Astrocyte of the hippocampus (primary cell): Measurements from ENCODE around the gene GPX2.
"Not testable (repeated sequence)": the region's sequence is repeated elsewhere in the genome, so short reads cannot be mapped to it uniquely, and the experiment has no call there.

Experiments
- DNase-seq: peaks from one replicate; pipeline ENCODE4 v3.0.0; 2011; ENCODE audit warnings: low read depth, low spot score

The GPX2 gene

DNA sequence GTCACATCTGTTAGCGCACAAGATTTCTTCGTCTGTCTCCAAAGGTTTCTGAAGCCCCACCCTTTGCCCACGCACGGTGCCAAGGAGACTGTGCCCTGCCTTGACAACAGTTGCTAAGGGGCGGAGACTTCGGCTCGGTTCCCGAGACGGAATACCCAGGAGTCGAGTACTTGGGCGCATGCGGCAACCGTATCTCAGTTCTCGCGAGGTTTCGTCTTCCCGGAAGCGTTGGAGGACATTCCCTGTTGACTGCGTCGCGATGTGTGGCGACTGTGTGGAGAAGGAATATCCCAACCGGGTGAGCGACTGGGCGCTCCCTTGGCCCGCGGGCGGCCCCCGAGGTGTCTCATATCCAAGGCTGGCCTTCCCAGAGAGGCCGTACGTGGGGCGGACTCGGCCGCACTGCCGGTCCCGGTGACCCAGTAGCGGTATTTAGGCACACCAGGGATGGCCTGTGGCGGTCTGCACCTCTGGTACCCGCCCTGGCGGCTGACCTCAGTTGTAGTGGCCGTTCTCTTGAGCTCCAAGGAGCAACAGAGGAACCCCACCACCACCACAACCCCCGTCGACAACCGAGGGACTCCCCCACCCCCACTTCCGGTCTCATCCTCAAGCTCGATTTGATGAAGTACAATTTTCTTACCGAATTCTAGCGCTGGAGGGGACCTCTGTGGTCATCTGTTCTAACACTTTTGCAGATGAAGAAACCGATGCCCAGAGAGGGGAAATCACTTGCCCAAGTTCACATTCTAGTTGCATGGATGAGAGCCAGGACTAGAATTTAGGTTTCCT is 28.1 kb downstream of the GPX2 start, which contains the start of gene CHURC1:
Gene CHURC1 (plus strand): TSS at position 219 of the 792 bp plus-strand sequence. CDS start 41 bp downstream, at position 260.
- DNase-seq = peak; percentile 99

DNA sequence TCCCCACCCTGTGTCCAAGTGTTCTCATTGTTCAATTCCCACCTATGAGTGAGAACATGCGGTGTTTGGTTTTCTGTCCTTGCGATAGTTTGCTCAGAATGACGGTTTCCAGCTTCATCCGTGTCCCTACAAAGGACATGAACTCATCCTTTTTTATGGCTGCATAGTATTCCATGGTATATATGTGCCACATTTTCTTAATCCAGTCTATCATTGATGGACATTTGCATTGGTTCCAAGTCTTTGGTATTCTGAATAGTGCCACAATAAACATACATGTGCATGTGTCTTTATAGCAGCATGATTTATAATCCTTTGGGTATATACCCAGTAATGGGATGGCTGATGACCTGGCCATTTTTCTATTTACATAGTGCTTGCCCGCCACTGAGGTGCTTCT is 29.1 kb downstream of the GPX2 start:
- DNase-seq = not testable (repeated sequence)

DNA sequence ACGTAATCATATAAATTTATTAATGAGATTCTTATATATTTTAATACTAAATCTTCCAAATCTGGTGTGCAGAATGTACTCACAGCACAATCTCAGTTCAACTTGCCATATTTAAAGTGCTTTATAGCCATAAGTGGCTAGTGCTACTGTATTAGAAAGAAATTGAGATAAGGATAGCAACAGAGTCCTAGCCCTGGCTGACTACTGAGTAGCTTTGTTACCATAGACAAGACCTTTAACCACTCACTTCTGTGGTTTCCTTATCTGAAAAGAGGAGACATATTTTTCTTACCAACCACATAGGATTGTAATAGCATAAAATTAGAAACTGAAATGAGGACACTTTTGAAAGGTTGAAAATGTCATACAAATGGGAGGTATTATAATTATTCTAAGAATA is 30.3 kb downstream of the GPX2 start:
- no peak for DNase-seq

DNA sequence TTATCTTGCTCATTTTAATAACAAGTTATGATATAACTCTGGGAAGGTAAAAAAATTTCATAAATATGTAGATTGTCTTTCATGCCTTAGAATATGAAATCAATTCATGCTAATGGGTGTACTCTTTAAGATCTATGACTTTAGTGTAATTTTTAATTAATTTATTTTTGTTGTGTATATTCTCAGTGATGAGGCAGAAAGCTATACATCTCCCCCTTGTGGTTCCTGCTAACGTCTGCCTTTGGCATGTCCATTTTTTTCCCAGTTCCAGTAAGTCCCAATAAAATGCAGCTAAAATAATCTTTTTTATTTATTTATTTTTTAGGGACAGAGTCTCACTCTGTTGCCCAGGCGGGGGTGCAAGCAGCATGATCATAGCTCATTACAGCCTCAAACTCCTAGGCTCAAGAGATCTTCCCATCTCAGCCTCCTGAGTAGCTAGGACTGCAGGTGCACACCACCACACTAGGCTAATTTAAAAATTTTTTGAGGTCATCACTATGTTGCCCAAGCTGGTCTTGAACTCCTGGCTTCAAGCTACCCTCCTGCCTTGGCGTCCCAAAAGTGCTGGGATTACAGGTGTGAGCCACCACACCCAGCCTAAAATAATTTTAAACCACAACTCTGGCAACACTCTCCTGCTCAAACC is 31.6 kb downstream of the GPX2 start:
- peak; percentile 49 for DNase-seq

DNA sequence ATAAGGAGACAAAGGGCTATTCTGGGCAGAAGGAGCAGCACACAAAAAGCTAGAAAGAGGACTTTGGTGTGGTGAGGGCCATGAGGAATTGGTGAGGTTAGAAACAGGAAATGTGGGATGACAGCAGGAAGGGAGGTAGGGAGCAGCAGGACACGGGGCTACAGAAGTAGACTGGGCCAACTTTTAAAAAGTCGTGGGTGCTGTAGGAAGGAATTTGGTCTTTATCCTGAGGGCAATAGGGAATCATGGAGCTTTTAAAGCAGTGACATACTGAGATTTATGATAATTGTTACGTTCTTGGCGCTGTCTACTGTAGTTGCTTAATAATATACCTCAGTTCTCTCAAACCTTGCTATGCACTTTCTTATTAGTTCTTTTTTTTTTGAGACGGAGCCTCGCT is 36.5 kb downstream of the GPX2 start:
- no peak for DNase-seq

DNA sequence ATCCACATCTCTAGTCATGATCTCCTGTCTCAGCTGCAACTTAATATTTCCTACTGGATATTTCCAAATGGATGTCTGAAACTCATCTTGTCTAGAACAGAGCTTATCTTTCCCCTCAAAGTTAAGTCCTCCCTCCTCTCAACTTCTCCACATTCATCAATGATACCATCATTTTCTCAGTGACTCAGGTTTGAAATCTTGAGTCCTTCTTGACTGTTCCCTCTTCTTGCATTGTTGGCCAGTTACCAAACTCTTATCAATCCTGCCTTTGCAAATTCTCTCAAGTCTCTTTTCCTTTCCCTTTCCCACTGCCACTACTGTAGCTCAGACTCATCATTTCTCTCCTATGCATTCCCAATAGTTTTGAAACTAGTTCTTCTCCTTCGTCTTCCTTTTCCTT is 42.6 kb downstream of the GPX2 start:
- DNase-seq = no peak

DNA sequence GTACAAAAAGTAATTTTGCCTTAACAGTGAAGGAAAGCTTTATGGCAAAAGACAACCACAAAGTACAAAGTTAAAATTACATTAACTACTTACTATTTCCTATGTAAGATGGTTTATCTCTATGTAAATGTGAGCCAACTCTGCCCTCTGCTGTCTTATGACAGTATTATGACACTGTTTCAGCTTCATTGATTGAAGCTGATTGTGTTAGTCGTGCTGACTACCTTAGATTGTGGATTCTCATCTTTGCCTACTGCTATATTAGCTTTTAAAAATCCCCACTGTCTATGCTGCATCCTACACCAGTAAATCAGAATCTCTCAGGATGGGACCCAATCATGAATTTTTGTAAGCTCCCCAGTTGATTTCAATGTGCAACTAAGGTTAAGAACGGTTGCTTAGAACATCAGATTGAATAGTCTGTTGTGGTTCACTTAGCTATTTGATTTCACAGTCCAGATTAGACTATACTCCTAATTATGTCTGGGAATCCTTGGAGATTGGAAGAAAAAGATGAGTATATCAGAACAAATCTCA is 50.6 kb downstream of the GPX2 start:
- DNase-seq = peak; percentile 71

DNA sequence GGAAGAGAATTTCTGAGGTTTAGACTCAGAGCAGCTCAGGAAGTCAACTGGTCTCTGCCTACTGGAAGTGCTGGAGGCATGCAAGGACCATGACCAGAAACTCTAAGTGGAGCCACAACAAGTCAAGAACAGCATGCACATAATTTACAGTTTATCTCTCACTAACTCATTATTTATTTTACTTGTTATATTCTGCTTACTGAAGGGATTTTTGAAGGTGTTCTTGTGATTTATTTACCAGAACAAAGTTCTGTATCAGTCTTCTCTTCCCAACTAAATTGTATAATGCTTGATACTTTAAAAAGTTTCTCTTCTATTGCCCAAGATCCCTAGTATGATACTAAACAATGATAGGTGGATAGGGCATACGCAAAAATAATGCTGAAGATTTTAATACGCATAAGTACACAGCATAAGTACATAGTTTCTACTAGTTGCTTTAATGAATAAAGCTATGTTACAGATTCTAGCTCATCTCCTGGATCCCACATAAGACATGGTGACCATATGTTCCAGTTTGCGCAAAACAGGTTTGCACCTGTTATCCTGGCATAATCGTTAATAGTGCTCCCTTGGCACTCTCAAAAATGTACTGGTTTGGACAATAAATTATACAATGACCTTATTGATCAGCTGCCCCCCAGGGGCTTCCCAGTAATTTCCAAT is 51.2 kb downstream of the GPX2 start:
- DNase-seq = no peak

DNA sequence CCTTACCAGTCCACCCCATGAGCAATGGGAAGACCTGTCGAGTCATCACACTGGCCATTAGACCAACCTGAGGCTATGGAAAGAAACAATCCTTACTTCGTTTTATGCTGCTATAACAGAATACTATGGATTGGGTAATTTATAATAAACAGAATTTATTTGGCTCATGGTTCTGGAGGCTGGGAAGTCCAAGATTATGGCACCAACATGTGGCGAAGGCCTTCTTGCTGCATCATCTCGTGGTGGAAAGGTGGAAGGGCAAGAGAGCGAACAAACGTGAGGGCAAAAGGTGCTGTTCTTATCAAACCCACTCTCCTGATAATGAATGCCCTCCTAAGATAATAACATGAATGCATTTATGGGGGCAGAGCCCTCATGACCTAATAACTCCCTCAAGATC is 53.2 kb downstream of the GPX2 start:
- no peak for DNase-seq
